GM12878 (cell line): Measurements from ENCODE around the gene RPS3A. TPM values are rescaled to one million over a fixed set of nuclear protein-coding genes. Genes with fewer than 3 reads are reported as not detected.

Experiments
- ATAC-seq: fragments of 200-7000 bp; cut with Tn5 transposase; 3 replicates; pipeline ENCODE4 v1.9.1; 2020; ENCODE audit warnings: mild to moderate bottlenecking, moderate library complexity
- BruUV-seq: library from RNA; stranded (reverse); fragments of 400-500 nt; replicated peaks from 2 replicates; lab custom pipeline; 2021; lab: Mats Ljungman, UMichigan
- CTCF ChIA-PET: fragments of 300-600 bp; sonication (Branson Sonifier 250); formaldehyde crosslinking; extraction: SDS; loops from one replicate; lab custom pipeline; 2021; ENCODE audit warnings: inconsistent platforms; lab: Yijun Ruan, JAX
- POLR2A ChIA-PET: fragments of 350-600 bp; formaldehyde crosslinking; extraction: SDS; loops from one replicate; lab custom pipeline; 2021; ENCODE audit warnings: inconsistent platforms; lab: Charles Lee
- RAD21 ChIA-PET: fragments of 300-600 bp; sonication (Branson Sonifier 250); formaldehyde crosslinking; loops from one replicate; lab custom pipeline; 2023; ENCODE audit warnings: antibody characterized with exemption; ENCODE audit not compliant: unreplicated experiment; lab: Charles Lee
- SMC1A ChIA-PET: fragments of 300-600 bp; sonication (Branson Sonifier 250); formaldehyde crosslinking; loops from one replicate; lab custom pipeline; 2023; ENCODE audit not compliant: unreplicated experiment, uncharacterized antibody; lab: Charles Lee
- DNase-seq: peaks from one replicate; pipeline ENCODE4 v3.0.0-alpha.2; 2011; ENCODE audit warnings: low read depth, low spot score
- FAIRE-seq: peaks from 3 replicates; lab custom pipeline; 2011; peaks lifted over from hg19 to GRCh38; lab: Jason Lieb, UNC
- H2AFZ ChIP-seq: 2 replicates; pipeline ENCODE4 v1.6.0; 2011; ENCODE audit warnings: low read depth, low read length, control low read depth; ENCODE audit not compliant: control insufficient read depth
- H3K27ac ChIP-seq: 2 replicates; pipeline ENCODE4 v1.5.1; 2011; ENCODE audit warnings: control low read depth; ENCODE audit not compliant: control insufficient read depth, insufficient read depth
- H3K27me3 ChIP-seq, 2 experiments: replicated peaks in 1 of 2; 2 replicates each; pipeline versions ENCODE4 v1.6.0 to v1.6.1; 2011; ENCODE audit warnings: low read length in 1 of 2; ENCODE audit not compliant: control insufficient read depth in 2 of 2, insufficient read depth in 2 of 2
- H3K36me3 ChIP-seq, 2 experiments: 2 replicates each; pipeline ENCODE4 v1.5.1; 2011; ENCODE audit warnings: low read length in 1 of 2; ENCODE audit not compliant: control insufficient read depth in 2 of 2, insufficient read depth in 2 of 2
- H3K4me1 ChIP-seq: 2 replicates; pipeline ENCODE4 v1.6.1; 2011; ENCODE audit warnings: mild to moderate bottlenecking, low read length, moderate library complexity, mixed read lengths; ENCODE audit not compliant: control insufficient read depth, insufficient read depth
- H3K4me2 ChIP-seq: 2 replicates; pipeline ENCODE4 v1.6.0; 2011; ENCODE audit warnings: control low read depth; ENCODE audit not compliant: control insufficient read depth, insufficient read depth
- H3K4me3 ChIP-seq: fragments of 200-600 bp; sonication (generic); 2 replicates; pipeline ENCODE4 v1.5.1; 2016
- H3K79me2 ChIP-seq: 2 replicates; pipeline ENCODE4 v1.6.0; 2011; ENCODE audit warnings: low read length; ENCODE audit not compliant: control insufficient read depth, insufficient read depth
- H3K9ac ChIP-seq: 2 replicates; pipeline ENCODE4 v1.8.0; 2011; ENCODE audit warnings: low read length, control low read depth, mixed read lengths; ENCODE audit not compliant: control insufficient read depth, insufficient read depth
- H3K9me3 ChIP-seq: replicated peaks from 3 replicates; pipeline ENCODE4 v1.5.1; 2011; ENCODE audit warnings: mild to moderate bottlenecking, low read length; ENCODE audit not compliant: control insufficient read depth, insufficient read depth
- H4K20me1 ChIP-seq: 2 replicates; pipeline ENCODE4 v1.6.0; 2011; ENCODE audit not compliant: control insufficient read depth, insufficient read depth
- BCL3 ChIP-seq: IDR thresholded peaks from 2 replicates; pipeline ENCODE4 v1.6.1; 2011; ENCODE audit warnings: borderline replicate concordance, low read depth, mild to moderate bottlenecking, moderate library complexity, low read length; ENCODE audit not compliant: insufficient read depth, poor library complexity, severe bottlenecking
- CBFB ChIP-seq: IDR thresholded peaks from 2 replicates; pipeline ENCODE4 v1.6.1; 2016; ENCODE audit warnings: antibody characterized with exemption, low read depth
- CBX5 ChIP-seq: sonication (generic); IDR thresholded peaks from 2 replicates; pipeline ENCODE4 v1.6.1; 2016; ENCODE audit warnings: low read depth, moderate library complexity, mild to moderate bottlenecking, inconsistent platforms
- CEBPZ ChIP-seq: fragments of 150-350 bp; IDR thresholded peaks from 2 replicates; pipeline ENCODE4 v1.6.1; 2016; ENCODE audit warnings: low read depth, low read length
- IRF3 ChIP-seq: fragments of 450-650 bp; IDR thresholded peaks from 2 replicates; pipeline ENCODE4 v1.6.1; 2014; ENCODE audit warnings: mild to moderate bottlenecking
- IRF4 ChIP-seq: IDR thresholded peaks from 2 replicates; pipeline ENCODE4 v1.6.1; 2011; ENCODE audit warnings: low read depth, low read length
- MYB ChIP-seq: fragments of 150-350 bp; IDR thresholded peaks from 2 replicates; pipeline ENCODE4 v1.6.1; 2014; ENCODE audit warnings: mild to moderate bottlenecking, low read depth, low read length, borderline replicate concordance
- RCOR1 ChIP-seq: conservative IDR thresholded peaks from 2 replicates; pipeline ENCODE4 v1.6.1; 2012; ENCODE audit warnings: low read depth, low read length, improper control_type of control experiment
- STAT3 ChIP-seq: IDR thresholded peaks from 2 replicates; pipeline ENCODE4 v1.6.1; 2011; ENCODE audit warnings: low read depth, low read length, improper control_type of control experiment
- ZZZ3 ChIP-seq: IDR thresholded peaks from 2 replicates; pipeline ENCODE4 v1.6.1; 2011; ENCODE audit warnings: low read depth; ENCODE audit not compliant: control insufficient read depth, insufficient read length
- WGBS: methylation state at CpG from one replicate; pipeline ENCODE4 v1.1.6; 2016; ENCODE audit warnings: low lambda C conversion rate; ENCODE audit not compliant: insufficient replicate concordance, insufficient coverage; ENCODE audit errors: missing lambda C conversion rate; 5-methylcytosine and 5-hydroxymethylcytosine counted together
- in situ Hi-C: fragments of 300-500 bp; cut with MboI; formaldehyde crosslinking; loops from 9 replicates; pipeline ENCODE4 v1.14.3; 2018; ENCODE audit warnings: mixed read lengths
- intact Hi-C: fragments of 100-400 bp; cut with micrococcal nuclease; formaldehyde crosslinking; loops from one replicate; pipeline ENCODE4 v1.14.2; 2022; ENCODE audit not compliant: unreplicated experiment
- polyA plus RNA-seq, 11 experiments: library from polyadenylated mRNA; depleted of rRNA in 4 of 11; unstranded in 6 of 11; stranded (reverse) in 5 of 11; fragments of >200 nt; fragmentation: Nextera tagmentation in 4 of 11; fragmentation: Illumina TruSeq in 1 of 11; extraction: Ambion mirVana in 4 of 11; extraction: Trizol in 1 of 11; gene quantifications; 1 replicate in 1 of 11; 2 replicates in 10 of 11; pipeline versions ENCODE4 v1.2.1 to v1.2.3, GENCODE V29; 2011 to 2016; ENCODE audit warnings: inconsistent platforms in 2 of 11, missing spikeins in 2 of 11, low read depth in 1 of 11
- total RNA-seq, 4 experiments: library from RNA; depleted of rRNA in 3 of 4; stranded (reverse); fragments of >200 nt in 3 of 4; fragmentation: Illumina TruSeq in 1 of 4; extraction: Trizol in 1 of 4; gene quantifications; 2 replicates each; pipeline versions ENCODE4 v1.2.1 to v1.2.3, GENCODE V29; 2013 to 2021

RPS3A gene
- total and polyA plus RNA-seq, 10 of the 15 experiments (the other 5 are each of a cell fraction or from before 2014, with no cell fraction given): 1,754 to 5,827 (median 3,527) TPM

GRCh38 chr4:151150821-151151580 lies 51.6 kb downstream of the RPS3A start:
- ChIA-PET POLR2A (interaction anchor here (0.6 kb wide), 1 partner anchor 12 kb away, joined by 3 read pairs; no protein-coding TSS in a partner anchor), RAD21 (no interaction called here), CTCF (interaction anchor here (0.6 kb wide), 1 partner anchor 572 kb away, joined by 3 read pairs; no protein-coding TSS in a partner anchor), SMC1A (interaction anchor here (1.3 kb wide), 1 partner anchor 16 kb away, joined by 4 read pairs; no protein-coding TSS in a partner anchor)
- in situ Hi-C loops: no loop called here
- no peak overlapping the region for H3K27ac ChIP-seq
- H3K79me2 ChIP-seq: no peaks in the 10 kb centered on the region
- FAIRE-seq (no peak), ATAC-seq (no peak)
- H3K4me2 ChIP-seq: no peak overlapping the region
- BruUV-seq: no TSS peak
- WGBS: 34% methylated on average over 9 of the region's 9 CpGs
- intact Hi-C loops: no loop called here
- H3K36me3 ChIP-seq: no peaks in the 10 kb centered on the region
- H4K20me1 ChIP-seq: no peaks in the 10 kb centered on the region
- no peak overlapping the region for H3K4me3 ChIP-seq
- no peak overlapping the region for H2AFZ ChIP-seq
- no peak overlapping the region; the same call in 1 of the 2 replicates for H3K9ac ChIP-seq
- H3K9me3 ChIP-seq: no peaks in the 10 kb centered on the region
- TF ChIP-seq STAT3: no peak
- TF ChIP-seq RCOR1: no peak
- no peak for TF ChIP-seq ZZZ3
- no peak for TF ChIP-seq CBX5
- TF ChIP-seq CBFB: no peak
- no peak for TF ChIP-seq IRF4
- TF ChIP-seq BCL3: no peak
- TF ChIP-seq MYB: no peak
- no peak for TF ChIP-seq IRF3
- no peak for TF ChIP-seq CEBPZ
- TF ChIP-seq, all 136 proteins: peak for 0
- Histone ChIP-seq H3K27me3 (no peaks in the 10 kb centered on the region), H3K4me1 (no peaks in the 10 kb centered on the region)
- DNase-seq: no peak
